ENCODE data around the gene LAGE3. TPM values are rescaled to one million over a fixed set of nuclear protein-coding genes. Genes with fewer than 3 reads are reported as not detected.
A peak's percentile ranks its signal among the peaks of the same experiment; 100 is the strongest.

LAGE3 gene
- total RNA-seq, 2 experiments from 2014 or later = 49.6 to 51.0 TPM

DNA sequence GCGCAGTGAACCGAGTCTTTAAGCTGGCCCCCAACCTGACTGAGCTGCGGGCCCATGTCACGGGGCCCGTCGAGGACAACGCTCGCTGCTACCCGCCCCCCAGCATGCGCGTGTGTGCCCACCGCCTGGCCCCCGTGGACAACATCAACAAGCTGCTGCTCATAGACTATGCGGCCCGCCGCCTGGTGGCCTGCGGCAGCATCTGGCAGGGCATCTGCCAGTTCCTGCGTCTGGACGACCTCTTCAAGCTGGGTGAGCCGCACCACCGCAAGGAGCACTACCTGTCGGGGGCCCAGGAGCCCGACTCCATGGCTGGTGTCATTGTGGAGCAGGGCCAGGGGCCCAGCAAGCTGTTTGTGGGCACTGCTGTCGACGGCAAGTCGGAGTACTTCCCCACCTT, 18.8 kb downstream of the LAGE3 start:
- ATAC-seq (no peak), DNase-seq (no peak)
- Mint-ChIP-seq H3K27me3 (ENCODE audit: low read depth) (no peaks in the 10 kb centered on the region), H3K4me1 (ENCODE audit: low read depth) (peaks cover 18% of the 10 kb centered on the region), H3K9me3 (ENCODE audit: insufficient read depth) (no peaks in the 10 kb centered on the region), H3K4me3 (peak overlapping the region; percentile 80), H3K27ac (no peak overlapping the region), H3K36me3 (ENCODE audit: low read depth) (peaks cover 11% of the 10 kb centered on the region)
- ChIA-PET CTCF (no interaction called here), POLR2A (no interaction called here)

DNA sequence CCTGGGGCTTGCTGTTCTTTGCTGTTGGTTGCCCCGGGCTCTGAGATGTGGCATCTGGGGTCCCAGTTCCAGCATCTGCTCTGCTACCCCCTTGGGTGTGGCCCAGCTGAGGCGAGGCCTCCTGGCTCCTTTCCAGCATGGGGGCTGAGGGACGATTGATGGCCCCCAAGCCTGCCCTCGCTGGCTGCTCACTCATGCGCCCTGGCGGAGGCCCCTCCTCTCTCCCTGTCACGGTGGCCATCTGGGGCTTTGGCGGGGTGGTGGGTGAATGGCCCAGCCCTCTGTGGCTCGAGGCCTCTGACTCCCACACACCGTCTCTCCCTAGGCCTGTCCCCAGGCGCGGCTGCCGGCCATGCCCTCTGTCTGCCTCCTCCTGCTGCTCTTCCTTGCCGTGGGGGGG, 19.2 kb downstream of the LAGE3 start:
- ChIA-PET POLR2A (interaction anchor here (1.2 kb wide), 1 partner anchor 31 kb away, joined by 3 read pairs; the partner anchor contains the start of gene ATP6AP1), CTCF (interaction anchor here (1.0 kb wide), 1 partner anchor 29 kb away, joined by 3 read pairs; no protein-coding TSS in a partner anchor)
- Mint-ChIP-seq H3K4me3 (peak overlapping the region; percentile 80), H3K4me1 (ENCODE audit: low read depth) (peaks cover 18% of the 10 kb centered on the region), H3K27me3 (ENCODE audit: low read depth) (no peaks in the 10 kb centered on the region), H3K27ac (no peak overlapping the region), H3K36me3 (ENCODE audit: low read depth) (peaks cover 9% of the 10 kb centered on the region), H3K9me3 (ENCODE audit: insufficient read depth) (no peaks in the 10 kb centered on the region)
- ATAC-seq = no peak
- no peak for DNase-seq

- CTCF ChIA-PET = interaction anchor here (0.8 to 1.0 kb wide), 2 partner anchors 30 to 68 kb away, joined by 3 read pairs; no protein-coding TSS in a partner anchor
- POLR2A ChIA-PET = interaction anchor here (0.9 to 1.4 kb wide), 4 partner anchors 18 to 48 kb away, joined by 3 to 7 read pairs (median 4); partner anchors contain the start of genes ATP6AP1 and TAFAZZIN
- peak; percentile 50 for ATAC-seq
- peaks cover 9% of the 10 kb centered on the region for H3K36me3 Mint-ChIP-seq (ENCODE audit: low read depth)
- peak overlapping the region; percentile 69 for H3K27ac Mint-ChIP-seq
- H3K27me3 Mint-ChIP-seq (ENCODE audit: low read depth) = no peaks in the 10 kb centered on the region
- H3K4me1 Mint-ChIP-seq (ENCODE audit: low read depth) = peaks cover 18% of the 10 kb centered on the region
- peak; percentile 31 for DNase-seq
- no peaks in the 10 kb centered on the region for H3K9me3 Mint-ChIP-seq (ENCODE audit: insufficient read depth)
- peak overlapping the region; percentile 80 for H3K4me3 Mint-ChIP-seq
Observed at GRCh38 chrX:154458954-154459778, 19.9 kb downstream of the LAGE3 start.

GRCh38 chrX:154458116-154458953, 20.7 kb downstream of the LAGE3 start, which contains the start of gene PLXNA3:
PLXNA3 (plus strand) TSS chrX:154458281; CDS start chrX:154460184, 1,903 bp downstream.
- H3K36me3 Mint-ChIP-seq (ENCODE audit: low read depth) = peaks cover 9% of the 10 kb centered on the region
- ATAC-seq (peak; percentile 73), DNase-seq (peak; percentile 62)
- no peaks in the 10 kb centered on the region for H3K27me3 Mint-ChIP-seq (ENCODE audit: low read depth)
- POLR2A ChIA-PET = interaction anchor here (0.8 to 1.4 kb wide), 6 partner anchors 19 to 570 kb away, joined by 3 to 7 read pairs (median 3); partner anchors contain the start of genes SLC10A3 and TAFAZZIN
- H3K27ac Mint-ChIP-seq = peak within 1 kb of the TSS; percentile 96
- CTCF ChIA-PET = interaction anchor here (0.8 kb wide), 1 partner anchor 69 kb away, joined by 3 read pairs; no protein-coding TSS in a partner anchor
- H3K4me1 Mint-ChIP-seq (ENCODE audit: low read depth) = peaks cover 18% of the 10 kb centered on the region
- peak within 1 kb of the TSS; percentile 91 for H3K4me3 Mint-ChIP-seq
- no peaks in the 10 kb centered on the region for H3K9me3 Mint-ChIP-seq (ENCODE audit: insufficient read depth)

- Mint-ChIP-seq H3K9me3 (ENCODE audit: insufficient read depth) (no peaks in the 10 kb centered on the region), H3K4me3 (peak overlapping the region; percentile 91), H3K27me3 (ENCODE audit: low read depth) (no peaks in the 10 kb centered on the region), H3K27ac (peak overlapping the region; percentile 96), H3K4me1 (ENCODE audit: low read depth) (peaks cover 18% of the 10 kb centered on the region), H3K36me3 (ENCODE audit: low read depth) (peaks cover 9% of the 10 kb centered on the region)
- ChIA-PET CTCF (no interaction called here), POLR2A (interaction anchor here (0.8 to 0.9 kb wide), 3 partner anchors 33 to 571 kb away, joined by 3 read pairs; partner anchors contain the start of gene SLC10A3)
- ATAC-seq (peak; percentile 68), DNase-seq (peak; percentile 63)
Observed at GRCh38 chrX:154457491-154458115, 21.5 kb downstream of the LAGE3 start.

DNA sequence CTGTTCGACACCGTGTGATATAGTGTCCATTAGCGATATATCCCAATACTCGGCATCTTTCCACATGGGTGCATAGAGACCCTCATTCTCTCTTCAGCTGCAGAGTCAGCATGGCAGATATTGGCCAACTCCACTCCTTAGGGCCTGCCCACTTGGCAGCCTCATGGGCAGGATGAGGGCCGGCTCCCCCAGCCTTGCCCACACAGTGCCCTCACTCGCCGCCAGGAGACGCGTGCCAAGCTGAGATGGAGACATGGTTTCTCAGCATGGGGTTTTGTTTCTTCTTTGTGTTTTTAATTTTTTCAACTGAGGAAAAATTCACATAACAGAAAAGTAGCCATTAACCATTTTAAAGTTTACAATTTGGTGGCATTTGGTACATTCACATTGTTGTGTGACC, 26.3 kb downstream of the LAGE3 start:
- peaks cover 5% of the 10 kb centered on the region for H3K4me1 Mint-ChIP-seq (ENCODE audit: low read depth)
- H3K36me3 Mint-ChIP-seq (ENCODE audit: low read depth) = peaks cover 4% of the 10 kb centered on the region
- H3K9me3 Mint-ChIP-seq (ENCODE audit: insufficient read depth) = no peaks in the 10 kb centered on the region
- DNase-seq (no peak), ATAC-seq (no peak)
- H3K27me3 Mint-ChIP-seq (ENCODE audit: low read depth) = no peaks in the 10 kb centered on the region
- ChIA-PET POLR2A (no interaction called here), CTCF (no interaction called here)
- no peak overlapping the region for H3K4me3 Mint-ChIP-seq
- no peak overlapping the region for H3K27ac Mint-ChIP-seq

- Mint-ChIP-seq H3K4me3 (no peak overlapping the region), H3K27me3 (ENCODE audit: low read depth) (no peaks in the 10 kb centered on the region), H3K9me3 (ENCODE audit: insufficient read depth) (no peaks in the 10 kb centered on the region), H3K27ac (no peak overlapping the region), H3K4me1 (ENCODE audit: low read depth) (peaks cover 7% of the 10 kb centered on the region), H3K36me3 (ENCODE audit: low read depth) (peaks cover 12% of the 10 kb centered on the region)
- ChIA-PET CTCF (no interaction called here), POLR2A (no interaction called here)
- no peak for ATAC-seq
- DNase-seq = no peak
Observed at GRCh38 chrX:154450312-154450711, 28.8 kb downstream of the LAGE3 start.

GRCh38 chrX:154449618-154450017, 29.5 kb downstream of the LAGE3 start:
- Mint-ChIP-seq H3K27me3 (ENCODE audit: low read depth) (no peaks in the 10 kb centered on the region), H3K4me1 (ENCODE audit: low read depth) (peaks cover 7% of the 10 kb centered on the region), H3K27ac (no peak overlapping the region), H3K9me3 (ENCODE audit: insufficient read depth) (no peaks in the 10 kb centered on the region), H3K36me3 (ENCODE audit: low read depth) (peaks cover 12% of the 10 kb centered on the region), H3K4me3 (no peak overlapping the region)
- ChIA-PET CTCF (interaction anchor here (0.6 kb wide), 1 partner anchor 31 kb away, joined by 3 read pairs; no protein-coding TSS in a partner anchor), POLR2A (no interaction called here)
- ATAC-seq (no peak), DNase-seq (no peak)

DNA sequence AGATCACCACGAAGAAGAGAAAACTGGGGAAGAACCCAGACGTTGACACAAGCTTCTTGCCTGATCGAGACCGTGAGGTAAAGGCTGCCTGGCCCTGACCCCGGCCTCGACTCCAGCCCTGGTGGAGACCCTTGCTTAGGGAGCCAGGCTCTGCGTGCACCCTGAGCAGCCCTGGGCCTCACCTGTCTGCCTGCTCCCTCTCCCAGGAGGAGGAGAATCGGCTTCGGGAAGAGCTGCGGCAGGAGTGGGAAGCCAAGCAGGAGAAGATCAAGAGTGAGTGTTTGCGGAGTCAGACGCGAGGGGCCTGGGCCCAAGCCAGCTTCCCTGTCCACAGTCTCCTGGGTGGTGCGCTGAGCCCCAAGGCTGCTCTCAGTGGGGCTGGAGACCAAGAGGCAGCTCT, 30.6 kb downstream of the LAGE3 start:
- Mint-ChIP-seq H3K27ac (no peak overlapping the region), H3K4me1 (ENCODE audit: low read depth) (peaks cover 8% of the 10 kb centered on the region), H3K36me3 (ENCODE audit: low read depth) (peaks cover 12% of the 10 kb centered on the region), H3K4me3 (no peak overlapping the region), H3K9me3 (ENCODE audit: insufficient read depth) (no peaks in the 10 kb centered on the region), H3K27me3 (ENCODE audit: low read depth) (no peaks in the 10 kb centered on the region)
- POLR2A ChIA-PET = no interaction called here
- ATAC-seq (no peak), DNase-seq (no peak)
- CTCF ChIA-PET = no interaction called here

DNA sequence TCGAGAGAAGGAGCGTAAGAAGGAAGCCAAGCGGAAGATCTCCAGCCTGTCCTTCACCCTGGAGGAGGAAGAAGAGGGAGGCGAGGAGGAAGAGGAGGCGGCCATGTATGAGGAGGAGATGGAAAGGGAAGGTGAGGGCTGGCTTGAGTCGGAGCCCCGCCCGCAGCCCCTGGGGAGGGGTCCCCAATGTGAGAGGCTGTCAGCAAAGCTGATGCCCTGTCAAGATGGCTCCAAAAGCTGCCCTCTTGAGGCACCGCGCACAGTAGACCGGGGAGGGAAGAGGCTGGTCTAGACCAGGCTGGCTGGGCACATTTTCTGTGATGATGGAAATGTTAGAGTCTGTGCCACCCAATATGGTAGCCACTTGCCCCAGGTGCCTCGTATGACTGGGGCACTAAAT, 32.7 kb downstream of the LAGE3 start:
- H3K27me3 Mint-ChIP-seq (ENCODE audit: low read depth) = no peaks in the 10 kb centered on the region
- ChIA-PET POLR2A (no interaction called here), CTCF (no interaction called here)
- H3K9me3 Mint-ChIP-seq (ENCODE audit: insufficient read depth) = no peaks in the 10 kb centered on the region
- ATAC-seq (no peak), DNase-seq (no peak)
- H3K27ac Mint-ChIP-seq = no peak overlapping the region
- no peak overlapping the region for H3K4me3 Mint-ChIP-seq
- H3K4me1 Mint-ChIP-seq (ENCODE audit: low read depth) = peaks cover 17% of the 10 kb centered on the region
- H3K36me3 Mint-ChIP-seq (ENCODE audit: low read depth) = peaks cover 13% of the 10 kb centered on the region

DNA sequence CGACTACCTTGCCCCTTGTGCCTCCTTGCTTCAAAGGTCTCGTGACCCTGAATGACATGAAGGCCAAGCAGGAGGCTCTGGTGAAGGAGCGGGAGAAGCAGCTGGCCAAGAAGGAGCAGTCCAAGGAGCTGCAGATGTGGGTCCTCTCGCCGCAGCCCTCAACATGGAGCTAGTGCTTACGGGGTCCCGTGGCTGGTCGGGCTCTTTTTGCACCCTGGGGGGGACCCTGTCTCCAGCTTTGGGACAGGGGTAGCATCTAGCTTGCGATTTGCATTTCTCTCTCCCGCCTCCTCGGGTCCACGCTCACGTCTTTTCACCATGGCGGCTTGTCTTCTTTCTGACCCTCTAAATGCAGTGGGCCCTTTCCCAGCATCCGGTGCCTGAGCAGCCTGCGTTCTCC, 33.3 kb downstream of the LAGE3 start:
- Mint-ChIP-seq H3K27me3 (ENCODE audit: low read depth) (no peaks in the 10 kb centered on the region), H3K27ac (no peak overlapping the region), H3K4me1 (ENCODE audit: low read depth) (peaks cover 18% of the 10 kb centered on the region), H3K4me3 (no peak overlapping the region), H3K36me3 (ENCODE audit: low read depth) (peaks cover 17% of the 10 kb centered on the region), H3K9me3 (ENCODE audit: insufficient read depth) (no peaks in the 10 kb centered on the region)
- ChIA-PET POLR2A (interaction anchor here (1.4 kb wide), 1 partner anchor 18 kb away, joined by 3 read pairs; the partner anchor contains the start of gene ATP6AP1), CTCF (no interaction called here)
- ATAC-seq = no peak
- no peak for DNase-seq

All from activated CD8-positive, alpha-beta T cell treated with anti-CD3 and anti-CD28 coated beads, Interleukin-2, amount 10 ng/mL, durations not matched to agents 7 days and 5 days (primary cell).